IMR-90 (cell line): ENCODE measurements around the gene OCIAD1.

ENCODE experiments used
- CTCF ChIP-seq: conservative IDR thresholded peaks from 2 replicates; pipeline ENCODE4 v1.5.1; 2012; ENCODE audit warnings: mild to moderate bottlenecking, low read depth, low read length, improper control_type of control experiment
- POLR2A ChIP-seq: IDR thresholded peaks from 2 replicates; pipeline ENCODE4 v1.6.1; 2012; ENCODE audit warnings: mild to moderate bottlenecking, low read depth, low read length

GRCh38 chr4:48896845-48897244, 66.0 kb downstream of the OCIAD1 start:
- TF ChIP-seq CTCF (no peak), POLR2A (no peak)
